Spleen (tissue), 7 donors: ENCODE data around the gene CADPS2.

Experiments used
- CTCF ChIP-seq, 11 experiments: fragments of 200-600 bp in 7 of 11; fragments of 450-650 bp in 4 of 11; sonication (generic) in 4 of 11; IDR thresholded peaks in 8 of 11; conservative IDR thresholded peaks in 3 of 11; 1 replicate in 7 of 11; 2 replicates in 4 of 11; pipeline versions ENCODE4 v1.4.0 to v1.8.0; 2016 to 2021; ENCODE audit warnings: antibody characterized with exemption in 11 of 11, inconsistent platforms in 4 of 11, mild to moderate bottlenecking in 1 of 11
- POLR2A ChIP-seq, 3 donors: fragments of 450-650 bp; IDR thresholded peaks; one replicate each; pipeline ENCODE4 v1.5.1; 2017; ENCODE audit warnings: antibody characterized with exemption in 3 of 3, mild to moderate bottlenecking in 1 of 3
- POLR2AphosphoS5 ChIP-seq, 3 donors: sonication (generic); formaldehyde crosslinking; IDR thresholded peaks; one replicate each; pipeline ENCODE4 v1.5.1; 2017; ENCODE audit warnings: antibody characterized with exemption in 3 of 3
- donor health status: DM: no; HTN: no; CAD: no; lungs with moderate emphysema.
- donor health status: DM: no; HTN: no; CAD: no.
- donor health status: DM: no; HTN: no; CAD: no.

- TF ChIP-seq CTCF (IDR thresholded peaks at IDR 0.05 in 8 of 11, conservative IDR thresholded peaks at IDR 0.05 in 3 of 11) (no peak), POLR2A (IDR thresholded peaks at IDR 0.05) (no peak), POLR2AphosphoS5 (IDR thresholded peaks at IDR 0.05) (no peak)
These were observed 330.0 kb downstream of the CADPS2 start for GRCh38 chr7:122556219-122556618.
